H9 (cell line): Measurements from ENCODE around the gene PIK3CG. TPM values are rescaled to one million over a fixed set of nuclear protein-coding genes. Genes with fewer than 3 reads are reported as not detected.
"Not testable (repeated sequence)": the region's sequence is repeated elsewhere in the genome, so short reads cannot be mapped to it uniquely, and the experiment has no call there.

Experiments
- DNase-seq: peaks from one replicate; pipeline ENCODE4 v3.0.0-alpha.2; 2017
- H2AFZ ChIP-seq: one replicate; pipeline ENCODE4 v1.6.1; 2013; ENCODE audit warnings: mild to moderate bottlenecking, low read length, control low read depth, moderate library complexity
- H2AK5ac ChIP-seq: 2 replicates; pipeline ENCODE4 v1.6.1; 2013; ENCODE audit warnings: low read length, control low read depth, mixed read lengths; ENCODE audit not compliant: insufficient read length
- H2BK120ac ChIP-seq: one replicate; pipeline ENCODE4 v1.6.1; 2013; ENCODE audit warnings: low read depth, mild to moderate bottlenecking, low read length, control low read depth, inconsistent platforms; ENCODE audit not compliant: poor library complexity, severe bottlenecking
- H2BK12ac ChIP-seq: 2 replicates; pipeline ENCODE4 v1.6.1; 2013; ENCODE audit warnings: low read length, control low read depth, mixed read lengths, low read depth; ENCODE audit not compliant: insufficient read length
- H2BK15ac ChIP-seq: 2 replicates; pipeline ENCODE4 v1.6.1; 2013; ENCODE audit warnings: low read depth, low read length, control low read depth
- H2BK20ac ChIP-seq: one replicate; pipeline ENCODE4 v1.6.1; 2013; ENCODE audit warnings: low read depth, mild to moderate bottlenecking, low read length, control low read depth, inconsistent platforms; ENCODE audit not compliant: poor library complexity, severe bottlenecking
- H2BK5ac ChIP-seq: 2 replicates; pipeline ENCODE4 v1.6.1; 2013; ENCODE audit warnings: low read length, control low read depth, mixed read lengths; ENCODE audit not compliant: insufficient read length
- H3K14ac ChIP-seq: 2 replicates; pipeline ENCODE4 v1.6.1; 2013; ENCODE audit warnings: low read length, control low read depth; ENCODE audit not compliant: insufficient read depth
- H3K18ac ChIP-seq: 2 replicates; pipeline ENCODE4 v1.6.1; 2013; ENCODE audit warnings: low read depth, mild to moderate bottlenecking, mixed read lengths, low read length, control low read depth; ENCODE audit not compliant: insufficient read length
- H3K23ac ChIP-seq: 2 replicates; pipeline ENCODE4 v1.6.1; 2013; ENCODE audit warnings: low read length, control low read depth, mixed read lengths, low read depth; ENCODE audit not compliant: insufficient read length
- H3K23me2 ChIP-seq: 2 replicates; pipeline ENCODE4 v1.6.1; 2013; ENCODE audit warnings: low read depth, mild to moderate bottlenecking, mixed read lengths, low read length, control low read depth; ENCODE audit not compliant: insufficient read length, poor library complexity, severe bottlenecking
- H3K27ac ChIP-seq: 2 replicates; pipeline ENCODE4 v1.5.1; 2013; ENCODE audit warnings: low read length, control low read depth, mixed read lengths, low read depth; ENCODE audit not compliant: insufficient read length
- H3K27me3 ChIP-seq: 2 replicates; pipeline ENCODE4 v1.6.1; 2013; ENCODE audit warnings: low read length, control low read depth, inconsistent platforms; ENCODE audit not compliant: insufficient read depth
- H3K4ac ChIP-seq: 2 replicates; pipeline ENCODE4 v1.6.1; 2013; ENCODE audit warnings: low read depth, mild to moderate bottlenecking, control low read depth, inconsistent platforms, low read length, moderate library complexity
- H3K4me1 ChIP-seq: 2 replicates; pipeline ENCODE4 v1.6.1; 2013; ENCODE audit warnings: low read length, control low read depth, inconsistent platforms; ENCODE audit not compliant: insufficient read depth
- H3K4me2 ChIP-seq: 2 replicates; pipeline ENCODE4 v1.6.1; 2013; ENCODE audit warnings: low read length, control low read depth, mixed read lengths; ENCODE audit not compliant: insufficient read length, insufficient read depth
- H3K56ac ChIP-seq: 2 replicates; pipeline ENCODE4 v1.6.1; 2013; ENCODE audit warnings: low read depth, mild to moderate bottlenecking, mixed read lengths, low read length, control low read depth; ENCODE audit not compliant: insufficient read length
- H3K79me1 ChIP-seq: 2 replicates; pipeline ENCODE4 v1.6.1; 2013; ENCODE audit warnings: low read depth, mild to moderate bottlenecking, moderate library complexity, low read length, control low read depth, inconsistent platforms; ENCODE audit not compliant: insufficient read depth, poor library complexity, severe bottlenecking
- H3K79me2 ChIP-seq: 2 replicates; pipeline ENCODE4 v1.6.1; 2013; ENCODE audit warnings: low read length, control low read depth, inconsistent platforms; ENCODE audit not compliant: insufficient read depth
- H3K9ac ChIP-seq: 2 replicates; pipeline ENCODE4 v1.6.1; 2013; ENCODE audit warnings: low read length, control low read depth, mixed read lengths; ENCODE audit not compliant: insufficient read length; ENCODE audit errors: extremely low read depth
- H3K9me3 ChIP-seq: one replicate; pipeline ENCODE4 v1.6.1; 2013; ENCODE audit warnings: low read depth, low read length, inconsistent platforms; ENCODE audit not compliant: control insufficient read depth
- H3T11ph ChIP-seq: one replicate; pipeline ENCODE4 v1.6.1; 2013; ENCODE audit warnings: mild to moderate bottlenecking, low read length, control low read depth, inconsistent platforms
- H4K20me1 ChIP-seq: one replicate; pipeline ENCODE4 v1.6.1; 2013; ENCODE audit not compliant: control insufficient read depth, insufficient read length, insufficient read depth
- H4K5ac ChIP-seq: 2 replicates; pipeline ENCODE4 v1.6.1; 2013; ENCODE audit warnings: low read depth, mild to moderate bottlenecking, mixed read lengths, low read length, control low read depth; ENCODE audit not compliant: insufficient read length
- H4K8ac ChIP-seq: replicated peaks from 2 replicates; pipeline ENCODE4 v1.6.1; 2013; ENCODE audit warnings: low read length, control low read depth, mixed read lengths, low read depth; ENCODE audit not compliant: insufficient read length
- H4K91ac ChIP-seq: 2 replicates; pipeline ENCODE4 v1.6.1; 2013; ENCODE audit warnings: low read depth, mild to moderate bottlenecking, moderate library complexity, mixed read lengths, low read length, control low read depth; ENCODE audit not compliant: insufficient read length
- H3K27ac Mint-ChIP-seq, 3 experiments: 2 replicates in 2 of 3; 3 replicates in 1 of 3; pipeline ENCODE4 v1.8.0; 2020 to 2021; ENCODE audit warnings: mixed read lengths in 3 of 3, mild to moderate bottlenecking in 1 of 3, moderate library complexity in 1 of 3
- H3K27me3 Mint-ChIP-seq: 2 replicates; pipeline ENCODE4 v1.8.0; 2021; ENCODE audit warnings: low read depth, mild to moderate bottlenecking, moderate library complexity, mixed read lengths
- H3K36me3 Mint-ChIP-seq, 3 experiments: 2 replicates in 2 of 3; 3 replicates in 1 of 3; pipeline ENCODE4 v1.8.0; 2020 to 2021; ENCODE audit warnings: low read depth in 3 of 3, mixed read lengths in 3 of 3; ENCODE audit not compliant: insufficient read depth in 1 of 3
- H3K4me1 Mint-ChIP-seq, 2 experiments: 2 replicates each; pipeline ENCODE4 v1.8.0; 2020; ENCODE audit warnings: mixed read lengths in 2 of 2
- H3K4me3 Mint-ChIP-seq, 2 experiments: 2 replicates in 1 of 2; 3 replicates in 1 of 2; pipeline ENCODE4 v1.8.0; 2020 to 2021; ENCODE audit warnings: mild to moderate bottlenecking in 2 of 2, mixed read lengths in 2 of 2, moderate library complexity in 1 of 2
- H3K9me3 Mint-ChIP-seq, 2 experiments: 2 replicates in 1 of 2; 3 replicates in 1 of 2; pipeline ENCODE4 v1.8.0; 2020; ENCODE audit warnings: mild to moderate bottlenecking in 2 of 2, mixed read lengths in 2 of 2, moderate library complexity in 1 of 2
- CTCF ChIP-seq: fragments of 200-600 bp; sonication (generic); conservative IDR thresholded peaks from 3 replicates; pipeline ENCODE4 v1.8.0; 2021; ENCODE audit warnings: antibody characterized with exemption, mild to moderate bottlenecking
- WGBS: extraction: QIAGEN DNeasy Blood & Tissue Kit; methylation state at CpG from one replicate; pipeline ENCODE4 v1.1.7; 2013; ENCODE audit warnings: missing lambda C conversion rate, low lambda C conversion rate, mixed read lengths; ENCODE audit not compliant: insufficient read length; ENCODE audit errors: extremely low coverage; 5-methylcytosine and 5-hydroxymethylcytosine counted together
- total RNA-seq: library from RNA; stranded (reverse); gene quantifications from 2 replicates; pipeline ENCODE4 v1.2.1, GENCODE V29; 2021

PIK3CG gene
- total RNA-seq, 1 experiment from 2014 or later, result not detected

- TF ChIP-seq CTCF, result no peak
- WGBS, result no CpG with 5 or more reads among the region's 3 CpGs
- no peak overlapping the region for H3K27ac Mint-ChIP-seq
Observed at GRCh38 chr7:106918991-106919390, 53.9 kb downstream of the PIK3CG start.

GRCh38 chr7:106924468-106924867 lies 59.4 kb downstream of the PIK3CG start:
- H3K18ac ChIP-seq, H2BK120ac ChIP-seq, H2BK15ac ChIP-seq, H2AK5ac ChIP-seq, H3K36me3 Mint-ChIP-seq, H3K4ac ChIP-seq, H3K23me2 ChIP-seq, H3K9me3 ChIP-seq, H2BK12ac ChIP-seq, H3K4me1 Mint-ChIP-seq, H2AFZ ChIP-seq, H3T11ph ChIP-seq, H3K4me1 ChIP-seq, H3K79me1 ChIP-seq, H4K91ac ChIP-seq, H3K4me3 Mint-ChIP-seq, H3K23ac ChIP-seq, H3K27ac Mint-ChIP-seq, H3K79me2 ChIP-seq, DNase-seq, H3K9ac ChIP-seq, H3K14ac ChIP-seq, H4K5ac ChIP-seq, H3K27me3 ChIP-seq, H3K27me3 Mint-ChIP-seq, H3K27ac ChIP-seq, H3K56ac ChIP-seq, H3K4me2 ChIP-seq, H2BK20ac ChIP-seq, H2BK5ac ChIP-seq, H4K20me1 ChIP-seq, H4K8ac ChIP-seq: not testable (repeated sequence)
- peaks cover 0 to 20% of the 10 kb centered on the region in 2 experiments; a peak in 3 of 5 replicates for H3K9me3 Mint-ChIP-seq
- WGBS, result no CpG with 5 or more reads among the region's 2 CpGs

More at GRCh38 chr7:106918991-106919390, 53.9 kb downstream of the PIK3CG start:
- Histone ChIP-seq H3K4me1 (no peaks in the 10 kb centered on the region), H4K20me1 (no peaks in the 10 kb centered on the region), H4K8ac (no peak overlapping the region), H3K4ac (no peak overlapping the region), H3K18ac (no peak overlapping the region), H2AFZ (no peak overlapping the region), H2BK5ac (no peak overlapping the region), H3K79me2 (no peaks in the 10 kb centered on the region), H3K27me3 (no peaks in the 10 kb centered on the region), H4K91ac (no peak overlapping the region), H3T11ph (no peak overlapping the region), H2BK12ac (no peak overlapping the region), H3K23ac (no peak overlapping the region), H3K14ac (no peak overlapping the region), H2BK120ac (no peak overlapping the region), H2BK15ac (no peak overlapping the region), H2BK20ac (no peak overlapping the region), H3K27ac (no peak overlapping the region), H3K79me1 (no peaks in the 10 kb centered on the region), H3K56ac (no peak overlapping the region), H3K23me2 (no peaks in the 10 kb centered on the region), H2AK5ac (no peak overlapping the region), H4K5ac (no peak overlapping the region), H3K9ac (no peak overlapping the region), H3K9me3 (no peaks in the 10 kb centered on the region), H3K4me2 (no peak overlapping the region)
- no peak for DNase-seq
- H3K4me3 Mint-ChIP-seq, result no peak overlapping the region
- H3K36me3 Mint-ChIP-seq, result no peaks in the 10 kb centered on the region; a peak in 1 of 7 replicates
- H3K4me1 Mint-ChIP-seq, result no peaks in the 10 kb centered on the region
- H3K9me3 Mint-ChIP-seq, result peaks cover 0 to 19% of the 10 kb centered on the region in 2 experiments; a peak in 4 of 5 replicates
- H3K27me3 Mint-ChIP-seq, result peaks cover 2% of the 10 kb centered on the region
